ENCODE measurements around the gene KLRG1. TPM values are rescaled to one million over a fixed set of nuclear protein-coding genes. Genes with fewer than 3 reads are reported as not detected.

Gene KLRG1
- total RNA-seq, 1 donor from 2014 or later = 0.17 TPM

GRCh38 chr12:9024512-9024911 lies 35.2 kb downstream of the KLRG1 start:
- no peaks in the 10 kb centered on the region for H3K4me1 Mint-ChIP-seq (ENCODE audit: low read depth)
- H3K36me3 Mint-ChIP-seq (ENCODE audit: low read depth) = no peaks in the 10 kb centered on the region
- no peaks in the 10 kb centered on the region for H3K27me3 Mint-ChIP-seq (ENCODE audit: low read depth)
- DNase-seq (ENCODE audit: low spot score) = no peak
- H3K27ac Mint-ChIP-seq (ENCODE audit: unreplicated experiment) = no peak overlapping the region
- TF ChIP-seq CTCF (IDR thresholded peaks at IDR 0.05) = no peak
- no peak overlapping the region for H3K4me3 Mint-ChIP-seq (ENCODE audit: unreplicated experiment)
- no peaks in the 10 kb centered on the region for H3K9me3 Mint-ChIP-seq (ENCODE audit: low read depth)

- DNase-seq (ENCODE audit: low spot score) = no peak
- Mint-ChIP-seq H3K9me3 (ENCODE audit: low read depth) (no peaks in the 10 kb centered on the region), H3K27me3 (ENCODE audit: low read depth) (no peaks in the 10 kb centered on the region), H3K27ac (ENCODE audit: unreplicated experiment) (no peak overlapping the region), H3K4me1 (ENCODE audit: low read depth) (no peaks in the 10 kb centered on the region), H3K36me3 (ENCODE audit: low read depth) (no peaks in the 10 kb centered on the region), H3K4me3 (ENCODE audit: unreplicated experiment) (no peak overlapping the region)
- no peak for TF ChIP-seq CTCF (IDR thresholded peaks at IDR 0.05)
Observed at GRCh38 chr12:9027161-9028059, 38.1 kb downstream of the KLRG1 start.

- no peak for DNase-seq (ENCODE audit: low spot score)
- no peak overlapping the region for H3K4me3 Mint-ChIP-seq (ENCODE audit: unreplicated experiment)
- no peak for TF ChIP-seq CTCF (IDR thresholded peaks at IDR 0.05)
- no peaks in the 10 kb centered on the region for H3K27me3 Mint-ChIP-seq (ENCODE audit: low read depth)
- H3K36me3 Mint-ChIP-seq (ENCODE audit: low read depth) = no peaks in the 10 kb centered on the region
- no peaks in the 10 kb centered on the region for H3K4me1 Mint-ChIP-seq (ENCODE audit: low read depth)
- H3K9me3 Mint-ChIP-seq (ENCODE audit: low read depth) = no peaks in the 10 kb centered on the region
- no peak overlapping the region for H3K27ac Mint-ChIP-seq (ENCODE audit: unreplicated experiment)
Observed at GRCh38 chr12:9030776-9031175, 41.4 kb downstream of the KLRG1 start.

- no peaks in the 10 kb centered on the region for H3K4me1 Mint-ChIP-seq (ENCODE audit: low read depth)
- TF ChIP-seq CTCF (IDR thresholded peaks at IDR 0.05) = no peak
- no peak for DNase-seq (ENCODE audit: low spot score)
- no peaks in the 10 kb centered on the region for H3K9me3 Mint-ChIP-seq (ENCODE audit: low read depth)
- H3K27me3 Mint-ChIP-seq (ENCODE audit: low read depth) = peaks cover 6% of the 10 kb centered on the region
- H3K4me3 Mint-ChIP-seq (ENCODE audit: unreplicated experiment) = no peak overlapping the region
- no peak overlapping the region for H3K27ac Mint-ChIP-seq (ENCODE audit: unreplicated experiment)
- no peaks in the 10 kb centered on the region for H3K36me3 Mint-ChIP-seq (ENCODE audit: low read depth)
Observed at GRCh38 chr12:9032202-9032964, 43.0 kb downstream of the KLRG1 start.

GRCh38 chr12:9033265-9033887 lies 44.0 kb downstream of the KLRG1 start:
- Mint-ChIP-seq H3K9me3 (ENCODE audit: low read depth) (no peaks in the 10 kb centered on the region), H3K36me3 (ENCODE audit: low read depth) (no peaks in the 10 kb centered on the region), H3K4me1 (ENCODE audit: low read depth) (no peaks in the 10 kb centered on the region), H3K27me3 (ENCODE audit: low read depth) (peaks cover 7% of the 10 kb centered on the region), H3K4me3 (ENCODE audit: unreplicated experiment) (no peak overlapping the region), H3K27ac (ENCODE audit: unreplicated experiment) (no peak overlapping the region)
- TF ChIP-seq CTCF (IDR thresholded peaks at IDR 0.05) = no peak
- no peak for DNase-seq (ENCODE audit: low spot score)

Measured in chondrocyte (in vitro differentiated cells).